Lung (tissue), 12 donors: ENCODE data around the gene ADAMTS20. TPM values are rescaled to one million over a fixed set of nuclear protein-coding genes. Genes with fewer than 3 reads are reported as not detected.

Experiments used
- ATAC-seq: fragments of 200-7000 bp; cut with Tn5 transposase; one replicate; pipeline ENCODE4 v1.9.1; 2020; ENCODE audit warnings: moderate number of reproducible peaks; ENCODE audit not compliant: insufficient read depth, low FRiP score
- DNase-seq, 3 donors: peaks; one replicate each; pipeline ENCODE4 v3.0.0-alpha.2; 2013 to 2017
- H3K27ac ChIP-seq, 2 donors: one replicate each; pipeline ENCODE4 v1.5.1; 2013; ENCODE audit warnings: mild to moderate bottlenecking in 2 of 2, moderate library complexity in 2 of 2, control low read depth in 1 of 2, inconsistent platforms in 1 of 2, low read depth in 1 of 2, low read length in 1 of 2
- H3K27me3 ChIP-seq, 3 donors: one replicate each; pipeline ENCODE4 v1.5.1; 2013; ENCODE audit warnings: low read length in 2 of 3; ENCODE audit not compliant: control insufficient read depth in 3 of 3, insufficient read depth in 3 of 3
- H3K36me3 ChIP-seq, 4 donors: one replicate each; pipeline ENCODE4 v1.5.1; 2013; ENCODE audit warnings: low read length in 4 of 4, mild to moderate bottlenecking in 1 of 4, moderate library complexity in 1 of 4; ENCODE audit not compliant: control insufficient read depth in 4 of 4, insufficient read depth in 4 of 4
- H3K4me1 ChIP-seq, 5 donors: one replicate each; pipeline ENCODE4 v1.5.1; 2013; ENCODE audit warnings: low read length in 5 of 5, mild to moderate bottlenecking in 2 of 5, moderate library complexity in 1 of 5; ENCODE audit not compliant: control insufficient read depth in 5 of 5, insufficient read depth in 5 of 5
- H3K4me3 ChIP-seq: one replicate; pipeline ENCODE4 v1.5.1; 2013; ENCODE audit warnings: mild to moderate bottlenecking, control low read depth, moderate library complexity
- H3K9ac ChIP-seq, 2 donors: one replicate each; pipeline ENCODE4 v1.5.1; 2013; ENCODE audit warnings: low read length in 2 of 2, control low read depth in 1 of 2; ENCODE audit not compliant: insufficient read depth in 1 of 2
- H3K9me3 ChIP-seq, 4 donors: one replicate each; pipeline ENCODE4 v1.5.1; 2013; ENCODE audit warnings: low read length in 3 of 4, mild to moderate bottlenecking in 1 of 4, moderate library complexity in 1 of 4; ENCODE audit not compliant: control insufficient read depth in 4 of 4, insufficient read depth in 3 of 4
- CTCF ChIP-seq: IDR thresholded peaks from 2 replicates; pipeline ENCODE4 v1.5.1; 2012; ENCODE audit warnings: mild to moderate bottlenecking; ENCODE audit errors: control extremely low read depth, extremely low read depth
- WGBS, 2 donors: extraction: QIAGEN DNeasy Blood & Tissue Kit; methylation state at CpG; one replicate each; pipeline ENCODE4 v1.1.7; 2013; 5-methylcytosine and 5-hydroxymethylcytosine counted together
- polyA plus RNA-seq, 2 donors: library from polyadenylated mRNA; stranded (reverse); fragments of 200-250 nt; gene quantifications; one replicate each; pipeline ENCODE4 v1.2.1, GENCODE V29; 2013
- total RNA-seq, 2 donors: library from RNA; depleted of rRNA in 1 of 2; stranded (reverse); fragments of >200 nt in 1 of 2; gene quantifications; one replicate each; pipeline ENCODE4 v1.2.1, GENCODE V29; 2014 to 2021
- donor health status: control.
- donor health status: control.
- donor health status: Bipolar disorder and iron deficiency.
- donor health status: healthy.
- donor health status: DM: yes; HTN: yes; CAD: no.

Gene ADAMTS20
- total and polyA plus RNA-seq, 4 donors: not detected

GRCh38 chr12:43338848-43339526 lies 213.0 kb downstream of the ADAMTS20 start:
- H3K27ac ChIP-seq: no peak overlapping the region
- peak; percentile 15 to 82 (median 73) for DNase-seq
- no peak overlapping the region for H3K9ac ChIP-seq

GRCh38 chr12:43337571-43338444 lies 214.2 kb downstream of the ADAMTS20 start:
- ATAC-seq (no peak), DNase-seq (no peak)
- peaks cover 0 to 7% (median 1%) of the 10 kb centered on the region in 5 donors for H3K4me1 ChIP-seq
- WGBS, 2 donors: 39 to 45% methylated on average over 4 of the region's 4 CpGs
- no peak overlapping the region for H3K9ac ChIP-seq
- no peaks in the 10 kb centered on the region for H3K36me3 ChIP-seq
- no peaks in the 10 kb centered on the region for H3K27me3 ChIP-seq
- no peaks in the 10 kb centered on the region for H3K9me3 ChIP-seq
- peak overlapping the region in 1 of 2 donors; percentile 41 for H3K27ac ChIP-seq
- no peak overlapping the region for H3K4me3 ChIP-seq
- TF ChIP-seq CTCF: no peak

More at GRCh38 chr12:43338848-43339526, 213.0 kb downstream of the ADAMTS20 start:
- Histone ChIP-seq H3K36me3 (no peaks in the 10 kb centered on the region), H3K9me3 (no peaks in the 10 kb centered on the region), H3K4me1 (peaks cover 0 to 7% (median 1%) of the 10 kb centered on the region in 5 donors), H3K4me3 (no peak overlapping the region), H3K27me3 (no peaks in the 10 kb centered on the region)
- TF ChIP-seq CTCF: peak; percentile 37
- peak; percentile 69 for ATAC-seq

DNA sequence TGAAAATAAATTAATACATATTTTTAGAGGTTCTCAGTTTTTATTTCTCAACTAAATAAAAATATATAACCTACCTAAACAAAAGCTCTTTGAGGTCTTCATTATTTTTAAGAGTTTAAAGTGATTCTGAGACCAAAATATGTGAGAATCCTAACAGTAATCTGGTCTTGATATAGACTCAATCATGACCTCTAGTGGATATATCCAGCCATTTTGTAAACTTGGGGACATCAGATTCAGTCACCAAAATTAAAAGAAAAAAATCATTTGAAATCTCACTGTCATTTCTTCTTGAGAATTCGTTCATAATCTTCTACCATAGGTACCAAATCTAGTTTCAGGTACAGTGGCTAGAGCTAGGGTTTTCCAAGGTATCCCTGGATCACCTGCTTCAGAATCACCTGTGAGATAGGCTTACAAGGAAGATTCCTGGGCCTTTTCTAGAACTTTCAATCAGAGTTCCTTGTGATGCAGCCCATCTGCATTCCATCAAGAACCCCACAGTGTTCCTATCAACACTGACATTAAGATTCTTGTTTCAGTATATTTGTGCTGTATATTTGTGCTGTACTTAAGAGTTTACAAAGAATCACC lies 214.9 kb downstream of the ADAMTS20 start:
- Histone ChIP-seq H3K27me3 (no peaks in the 10 kb centered on the region), H3K27ac (no peak overlapping the region), H3K36me3 (no peaks in the 10 kb centered on the region), H3K4me3 (no peak overlapping the region), H3K9me3 (no peaks in the 10 kb centered on the region), H3K4me1 (peaks cover 0 to 7% (median 1%) of the 10 kb centered on the region in 5 donors), H3K9ac (no peak overlapping the region)
- TF ChIP-seq CTCF: no peak
- DNase-seq (peak in 2 of 3 donors; percentile 48 to 62), ATAC-seq (no peak)
- 39 to 46% methylated on average over 1 of the region's 1 CpG for WGBS, 2 donors
